Caco-2 (cell line): ENCODE data around the gene ARHGAP18. TPM values are rescaled to one million over a fixed set of nuclear protein-coding genes. Genes with fewer than 3 reads are reported as not detected.

ENCODE experiments used
- BruUV-seq: library from RNA; stranded (reverse); fragments of 400-500 nt; replicated peaks from 2 replicates; lab custom pipeline; 2021; lab: Mats Ljungman, UMichigan
- CTCF ChIA-PET: fragments of 300-600 bp; sonication (Branson Sonifier 250); formaldehyde crosslinking; loops from one replicate; lab custom pipeline; 2022; ENCODE audit warnings: antibody characterized with exemption; lab: Charles Lee
- POLR2A ChIA-PET: fragments of 300-600 bp; sonication (Branson Sonifier 250); formaldehyde crosslinking; loops from one replicate; lab custom pipeline; 2022; ENCODE audit warnings: antibody characterized with exemption; lab: Charles Lee
- DNase-seq, 2 experiments: peaks; one replicate each; pipeline versions ENCODE4 v3.0.0 to v3.0.0-alpha.2; 2020 to 2022
- H3K27me3 ChIP-seq: replicated peaks from 2 replicates; pipeline ENCODE4 v1.6.0; 2011; ENCODE audit warnings: low read length; ENCODE audit not compliant: control insufficient read depth, insufficient read depth
- H3K36me3 ChIP-seq: 2 replicates; pipeline ENCODE4 v1.5.1; 2011; ENCODE audit warnings: low read length; ENCODE audit not compliant: control insufficient read depth, insufficient read depth
- H3K4me1 ChIP-seq: fragments of 250-450 bp; sonication (Bioruptor Pico); 2 replicates; pipeline ENCODE4 v1.5.1; 2020; ENCODE audit warnings: mild to moderate bottlenecking
- H3K4me3 ChIP-seq: 2 replicates; pipeline ENCODE4 v1.5.1; 2011; ENCODE audit warnings: low read depth, mild to moderate bottlenecking, control low read depth, low read length
- H3K9me3 ChIP-seq: fragments of 250-450 bp; sonication (Bioruptor Pico); 2 replicates; pipeline ENCODE4 v1.5.1; 2020; ENCODE audit warnings: mild to moderate bottlenecking, moderate library complexity
- H3K27ac Mint-ChIP-seq: one replicate; pipeline ENCODE4 v1.8.0; 2022; ENCODE audit warnings: mixed read lengths; ENCODE audit not compliant: unreplicated experiment
- H3K27me3 Mint-ChIP-seq: one replicate; pipeline ENCODE4 v1.8.0; 2022; ENCODE audit warnings: mixed read lengths; ENCODE audit not compliant: insufficient read depth, unreplicated experiment
- H3K36me3 Mint-ChIP-seq: one replicate; pipeline ENCODE4 v1.8.0; 2022; ENCODE audit warnings: mild to moderate bottlenecking, mixed read lengths; ENCODE audit not compliant: insufficient read depth, unreplicated experiment
- H3K4me1 Mint-ChIP-seq: one replicate; pipeline ENCODE4 v1.8.0; 2022; ENCODE audit warnings: low read depth, mixed read lengths; ENCODE audit not compliant: unreplicated experiment
- H3K4me3 Mint-ChIP-seq: one replicate; pipeline ENCODE4 v1.8.0; 2022; ENCODE audit warnings: mild to moderate bottlenecking, moderate library complexity, mixed read lengths; ENCODE audit not compliant: unreplicated experiment
- H3K9me3 Mint-ChIP-seq: one replicate; pipeline ENCODE4 v1.8.0; 2022; ENCODE audit warnings: mixed read lengths; ENCODE audit not compliant: unreplicated experiment
- CTCF ChIP-seq, 2 experiments: fragments of 200-600 bp in 1 of 2; IDR thresholded peaks; 1 replicate in 1 of 2; 2 replicates in 1 of 2; pipeline versions ENCODE4 v1.5.1 to v1.8.0; 2011 to 2022; ENCODE audit warnings: antibody characterized with exemption in 1 of 2, control low read depth in 1 of 2, inconsistent platforms in 1 of 2, low read depth in 1 of 2, low read length in 1 of 2, mild to moderate bottlenecking in 1 of 2, moderate library complexity in 1 of 2; ENCODE audit not compliant: insufficient read depth in 1 of 2, severe bottlenecking in 1 of 2, unreplicated experiment in 1 of 2
- intact Hi-C: fragments of 100-400 bp; cut with micrococcal nuclease; formaldehyde crosslinking; loops from one replicate; pipeline ENCODE4 v1.10.0; 2022; ENCODE audit not compliant: unreplicated experiment
- total RNA-seq: library from RNA; stranded (reverse); gene quantifications from 2 replicates; pipeline ENCODE4 v1.2.3, GENCODE V29; 2022

Gene ARHGAP18
- total RNA-seq, 1 experiment from 2014 or later, result 15.0 TPM

GRCh38 chr6:129744201-129744879 lies 34.4 kb upstream of the ARHGAP18 start:
- no TSS peak for BruUV-seq
- Histone ChIP-seq H3K9me3 (no peaks in the 10 kb centered on the region), H3K27me3 (no peaks in the 10 kb centered on the region), H3K4me1 (no peaks in the 10 kb centered on the region), H3K4me3 (no peak overlapping the region), H3K36me3 (no peaks in the 10 kb centered on the region)
- H3K27ac Mint-ChIP-seq, result no peak overlapping the region
- H3K4me1 Mint-ChIP-seq, result peaks cover 7% of the 10 kb centered on the region
- no peaks in the 10 kb centered on the region for H3K36me3 Mint-ChIP-seq
- no peak for DNase-seq
- H3K27me3 Mint-ChIP-seq, result no peaks in the 10 kb centered on the region
- no peak for TF ChIP-seq CTCF (IDR thresholded peaks at IDR 0.05; ENCODE audit: insufficient read depth in 1 of 2, low read depth in 1 of 2, low read length in 1 of 2, severe bottlenecking in 1 of 2, unreplicated experiment in 1 of 2)
- ChIA-PET POLR2A (no interaction called here), CTCF (no interaction called here)
- H3K4me3 Mint-ChIP-seq, result no peak overlapping the region
- intact Hi-C loops, result no loop called here
- no peaks in the 10 kb centered on the region for H3K9me3 Mint-ChIP-seq

- Histone ChIP-seq H3K27me3 (no peaks in the 10 kb centered on the region), H3K4me3 (no peak overlapping the region), H3K4me1 (no peaks in the 10 kb centered on the region), H3K36me3 (no peaks in the 10 kb centered on the region), H3K9me3 (no peaks in the 10 kb centered on the region)
- BruUV-seq, result no TSS peak
- no peaks in the 10 kb centered on the region for H3K27me3 Mint-ChIP-seq
- peaks cover 7% of the 10 kb centered on the region for H3K4me1 Mint-ChIP-seq
- H3K4me3 Mint-ChIP-seq, result no peak overlapping the region
- H3K36me3 Mint-ChIP-seq, result no peaks in the 10 kb centered on the region
- POLR2A ChIA-PET, result no interaction called here
- no peak for TF ChIP-seq CTCF (IDR thresholded peaks at IDR 0.05; ENCODE audit: insufficient read depth in 1 of 2, low read depth in 1 of 2, low read length in 1 of 2, severe bottlenecking in 1 of 2, unreplicated experiment in 1 of 2)
- CTCF ChIA-PET, result no interaction called here
- H3K9me3 Mint-ChIP-seq, result no peaks in the 10 kb centered on the region
- DNase-seq, result no peak
- intact Hi-C loops, result no loop called here
- no peak overlapping the region for H3K27ac Mint-ChIP-seq
Measured at GRCh38 chr6:129740013-129740412, 30.0 kb upstream of the ARHGAP18 start.

- no peak overlapping the region for H3K4me3 Mint-ChIP-seq
- ChIA-PET CTCF (no interaction called here), POLR2A (no interaction called here)
- H3K9me3 Mint-ChIP-seq, result no peaks in the 10 kb centered on the region
- no TSS peak for BruUV-seq
- peaks cover 16% of the 10 kb centered on the region for H3K4me1 Mint-ChIP-seq
- Histone ChIP-seq H3K36me3 (no peaks in the 10 kb centered on the region), H3K4me3 (no peak overlapping the region), H3K9me3 (no peaks in the 10 kb centered on the region), H3K27me3 (no peaks in the 10 kb centered on the region), H3K4me1 (peaks cover 12% of the 10 kb centered on the region)
- no peak for DNase-seq
- H3K27ac Mint-ChIP-seq, result no peak overlapping the region
- intact Hi-C loops, result no loop called here
- H3K36me3 Mint-ChIP-seq, result no peaks in the 10 kb centered on the region
- no peaks in the 10 kb centered on the region for H3K27me3 Mint-ChIP-seq
- no peak for TF ChIP-seq CTCF (IDR thresholded peaks at IDR 0.05; ENCODE audit: insufficient read depth in 1 of 2, low read depth in 1 of 2, low read length in 1 of 2, severe bottlenecking in 1 of 2, unreplicated experiment in 1 of 2)
Measured at GRCh38 chr6:129736105-129736504, 26.1 kb upstream of the ARHGAP18 start.
